Neural crest cell (in vitro differentiated cells): ENCODE results near the gene GCDH. TPM values are rescaled to one million over a fixed set of nuclear protein-coding genes. Genes with fewer than 3 reads are reported as not detected.
"Not testable (repeated sequence)": the region's sequence is repeated elsewhere in the genome, so short reads cannot be mapped to it uniquely, and the experiment has no call there.

Source experiments
- DNase-seq: peaks from one replicate; pipeline ENCODE4 v3.0.0; 2021; ENCODE audit warnings: low read depth, mixed read lengths, low spot score
- H3K27ac Mint-ChIP-seq: one replicate; pipeline ENCODE4 v1.8.0; 2021; ENCODE audit warnings: mild to moderate bottlenecking, mixed read lengths; ENCODE audit not compliant: unreplicated experiment
- H3K27me3 Mint-ChIP-seq: 2 replicates; pipeline ENCODE4 v1.8.0; 2021; ENCODE audit warnings: low read depth, mild to moderate bottlenecking, mixed read lengths
- H3K36me3 Mint-ChIP-seq: 2 replicates; pipeline ENCODE4 v1.8.0; 2021; ENCODE audit warnings: low read depth, mild to moderate bottlenecking, mixed read lengths
- H3K4me1 Mint-ChIP-seq: 2 replicates; pipeline ENCODE4 v1.8.0; 2021; ENCODE audit warnings: mixed read lengths
- H3K4me3 Mint-ChIP-seq: one replicate; pipeline ENCODE4 v1.8.0; 2021; ENCODE audit warnings: mild to moderate bottlenecking, mixed read lengths
- H3K9me3 Mint-ChIP-seq: 2 replicates; pipeline ENCODE4 v1.8.0; 2021; ENCODE audit warnings: mixed read lengths
- total RNA-seq: library from RNA; stranded (reverse); gene quantifications from 2 replicates; pipeline ENCODE4 v1.2.1, GENCODE V29; 2021
- TF ChIP-seq, protein P1 (sequence below): fragments of 200-600 bp; sonication (generic); conservative IDR thresholded peaks from 2 replicates; pipeline ENCODE4 v1.5.0; 2021; ENCODE audit warnings: antibody characterized with exemption, mild to moderate bottlenecking

The GCDH gene
- total RNA-seq, 1 donor from 2014 or later = 46.7 TPM

DNA sequence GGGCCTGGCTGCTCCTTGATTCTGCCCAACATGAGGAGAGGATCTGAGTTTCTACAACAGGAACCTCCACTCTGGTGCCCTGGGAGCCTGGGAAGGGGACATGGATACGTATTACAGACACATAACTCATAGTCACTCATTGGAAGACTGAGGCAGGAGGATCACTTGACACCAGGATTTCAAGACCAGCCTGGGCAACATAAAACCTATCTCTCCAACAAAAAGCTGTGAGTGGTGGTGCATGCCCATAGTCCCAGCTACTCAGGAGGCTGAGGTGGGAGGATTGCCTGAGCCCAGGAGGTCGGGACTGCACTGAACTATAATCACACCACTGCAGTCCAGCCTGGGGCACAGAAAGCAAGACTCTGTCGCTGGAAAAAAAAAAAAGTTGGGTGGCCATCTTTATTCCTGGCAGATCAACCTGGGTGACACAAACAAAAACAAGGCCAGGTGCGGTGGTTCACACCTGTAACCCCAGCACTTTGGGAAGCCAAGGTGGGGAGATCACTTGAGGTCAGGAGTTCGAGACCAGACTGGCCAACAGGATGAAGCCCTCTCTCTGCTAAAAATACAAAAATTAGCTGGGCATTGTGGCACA, 2.9 kb upstream of the GCDH start:
- Mint-ChIP-seq H3K27me3 (peaks cover 58% of the 10 kb centered on the region), H3K27ac (no peak overlapping the region), H3K36me3 (no peaks in the 10 kb centered on the region), H3K9me3 (no peaks in the 10 kb centered on the region), H3K4me3 (peak overlapping the region; percentile 9), H3K4me1 (peaks cover 25% of the 10 kb centered on the region)
- DNase-seq = no peak
- TF ChIP-seq, protein P1, sequence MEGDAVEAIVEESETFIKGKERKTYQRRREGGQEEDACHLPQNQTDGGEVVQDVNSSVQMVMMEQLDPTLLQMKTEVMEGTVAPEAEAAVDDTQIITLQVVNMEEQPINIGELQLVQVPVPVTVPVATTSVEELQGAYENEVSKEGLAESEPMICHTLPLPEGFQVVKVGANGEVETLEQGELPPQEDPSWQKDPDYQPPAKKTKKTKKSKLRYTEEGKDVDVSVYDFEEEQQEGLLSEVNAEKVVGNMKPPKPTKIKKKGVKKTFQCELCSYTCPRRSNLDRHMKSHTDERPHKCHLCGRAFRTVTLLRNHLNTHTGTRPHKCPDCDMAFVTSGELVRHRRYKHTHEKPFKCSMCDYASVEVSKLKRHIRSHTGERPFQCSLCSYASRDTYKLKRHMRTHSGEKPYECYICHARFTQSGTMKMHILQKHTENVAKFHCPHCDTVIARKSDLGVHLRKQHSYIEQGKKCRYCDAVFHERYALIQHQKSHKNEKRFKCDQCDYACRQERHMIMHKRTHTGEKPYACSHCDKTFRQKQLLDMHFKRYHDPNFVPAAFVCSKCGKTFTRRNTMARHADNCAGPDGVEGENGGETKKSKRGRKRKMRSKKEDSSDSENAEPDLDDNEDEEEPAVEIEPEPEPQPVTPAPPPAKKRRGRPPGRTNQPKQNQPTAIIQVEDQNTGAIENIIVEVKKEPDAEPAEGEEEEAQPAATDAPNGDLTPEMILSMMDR = no peak

- H3K9me3 Mint-ChIP-seq, DNase-seq, H3K36me3 Mint-ChIP-seq: not testable (repeated sequence)
- Mint-ChIP-seq H3K4me3 (peak overlapping the region; percentile 96), H3K4me1 (peaks cover 25% of the 10 kb centered on the region), H3K27me3 (peaks cover 36% of the 10 kb centered on the region), H3K27ac (peak overlapping the region; percentile 100)
Measured at GRCh38 chr19:12890299-12890786, 617 bp upstream of the GCDH start.

DNA sequence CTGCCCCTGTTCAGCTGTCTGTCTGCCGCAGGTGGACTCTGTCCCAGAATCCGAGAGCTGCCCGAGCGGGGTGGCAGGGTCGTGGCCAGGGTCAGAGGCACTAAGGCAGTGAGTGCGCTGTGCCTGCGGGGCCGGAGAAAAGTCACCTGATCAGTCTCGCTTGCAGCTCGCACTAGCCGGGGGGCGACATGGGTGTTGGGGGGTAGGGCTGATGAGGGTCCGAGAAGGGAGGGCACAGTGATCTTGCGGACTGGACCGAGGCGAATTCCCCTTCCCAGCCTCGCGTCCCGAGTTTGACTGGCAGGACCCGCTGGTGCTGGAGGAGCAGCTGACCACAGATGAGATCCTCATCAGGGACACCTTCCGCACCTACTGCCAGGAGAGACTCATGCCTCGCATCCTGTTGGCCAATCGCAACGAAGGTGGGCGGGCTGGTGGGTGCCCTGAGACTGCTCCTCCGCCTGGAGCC, 627 bp downstream of the GCDH start:
- Mint-ChIP-seq H3K4me1 (peaks cover 21% of the 10 kb centered on the region), H3K9me3 (no peaks in the 10 kb centered on the region), H3K4me3 (peak overlapping the region; percentile 96), H3K27me3 (peaks cover 28% of the 10 kb centered on the region), H3K27ac (no peak overlapping the region), H3K36me3 (no peaks in the 10 kb centered on the region)
- TF ChIP-seq, protein P1 = no peak
- no peak for DNase-seq

DNA sequence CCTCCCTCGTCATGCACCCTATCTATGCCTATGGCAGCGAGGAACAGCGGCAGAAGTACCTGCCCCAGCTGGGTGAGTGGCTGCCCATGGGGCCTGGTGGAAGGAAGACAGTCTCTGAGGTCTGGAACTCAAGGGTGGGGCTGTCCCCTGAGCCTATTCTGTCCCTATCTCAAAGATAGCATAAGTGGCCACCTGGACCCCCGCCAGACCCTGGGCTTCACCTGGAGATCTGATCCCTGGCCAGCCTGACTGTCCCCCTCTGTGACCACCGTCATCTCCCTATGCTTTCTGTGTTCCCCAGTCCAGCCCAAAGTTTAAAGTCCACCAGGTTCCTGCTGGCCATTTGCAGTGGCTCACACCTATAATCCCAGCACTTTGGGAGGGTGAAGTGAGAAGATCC, 2.6 kb downstream of the GCDH start:
- Mint-ChIP-seq H3K36me3 (no peaks in the 10 kb centered on the region), H3K27ac (peak overlapping the region; percentile 71), H3K27me3 (peaks cover 8% of the 10 kb centered on the region), H3K9me3 (no peaks in the 10 kb centered on the region), H3K4me3 (peak overlapping the region; percentile 80), H3K4me1 (peaks cover 20% of the 10 kb centered on the region)
- DNase-seq = no peak
- TF ChIP-seq, protein P1 = no peak

GRCh38 chr19:12896460-12896859, 5.5 kb downstream of the GCDH start:
- H3K27ac Mint-ChIP-seq = no peak overlapping the region
- H3K27me3 Mint-ChIP-seq = no peaks in the 10 kb centered on the region
- DNase-seq = no peak
- no peaks in the 10 kb centered on the region for H3K9me3 Mint-ChIP-seq
- H3K36me3 Mint-ChIP-seq = no peaks in the 10 kb centered on the region
- H3K4me3 Mint-ChIP-seq = no peak overlapping the region
- TF ChIP-seq, protein P1 = no peak
- H3K4me1 Mint-ChIP-seq = peaks cover 8% of the 10 kb centered on the region

- TF ChIP-seq, protein P1 = no peak
- no peak overlapping the region for H3K27ac Mint-ChIP-seq
- no peaks in the 10 kb centered on the region for H3K4me1 Mint-ChIP-seq
- no peak overlapping the region for H3K4me3 Mint-ChIP-seq
- H3K9me3 Mint-ChIP-seq = no peaks in the 10 kb centered on the region
- no peaks in the 10 kb centered on the region for H3K36me3 Mint-ChIP-seq
- no peaks in the 10 kb centered on the region for H3K27me3 Mint-ChIP-seq
- DNase-seq = no peak
Measured at GRCh38 chr19:12899891-12900518, 9.0 kb downstream of the GCDH start.
